ENCODE data around the gene VPS13C. TPM values are rescaled to one million over a fixed set of nuclear protein-coding genes. Genes with fewer than 3 reads are reported as not detected.

VPS13C gene
- total RNA-seq, 1 donor from 2014 or later = 35.0 TPM

GRCh38 chr15:62105266-62105665, 45.0 kb upstream of the VPS13C start:
- H3K36me3 ChIP-seq (ENCODE audit: control insufficient read depth, insufficient read depth, low read length) = no peaks in the 10 kb centered on the region
- TF ChIP-seq CTCF (IDR thresholded peaks at IDR 0.05; ENCODE audit: insufficient read depth, low read length, severe bottlenecking) = no peak
- H3K27me3 ChIP-seq (ENCODE audit: control insufficient read depth, insufficient read depth, low read length) = no peaks in the 10 kb centered on the region
- H3K4me3 ChIP-seq (ENCODE audit: low read depth, low read length) = no peak overlapping the region
- DNase-seq (ENCODE audit: low read depth) (no peak), FAIRE-seq (no peak)

GRCh38 chr15:62104846-62105245, 44.6 kb upstream of the VPS13C start:
- FAIRE-seq (no peak), DNase-seq (ENCODE audit: low read depth) (no peak)
- H3K36me3 ChIP-seq (ENCODE audit: control insufficient read depth, insufficient read depth, low read length) = no peaks in the 10 kb centered on the region
- no peak for TF ChIP-seq CTCF (IDR thresholded peaks at IDR 0.05; ENCODE audit: insufficient read depth, low read length, severe bottlenecking)
- no peak overlapping the region for H3K4me3 ChIP-seq (ENCODE audit: low read depth, low read length)
- H3K27me3 ChIP-seq (ENCODE audit: control insufficient read depth, insufficient read depth, low read length) = no peaks in the 10 kb centered on the region

GRCh38 chr15:62104401-62104800, 44.2 kb upstream of the VPS13C start:
- Histone ChIP-seq H3K4me3 (ENCODE audit: low read depth, low read length) (no peak overlapping the region), H3K27me3 (ENCODE audit: control insufficient read depth, insufficient read depth, low read length) (no peaks in the 10 kb centered on the region), H3K36me3 (ENCODE audit: control insufficient read depth, insufficient read depth, low read length) (no peaks in the 10 kb centered on the region)
- no peak for TF ChIP-seq CTCF (IDR thresholded peaks at IDR 0.05; ENCODE audit: insufficient read depth, low read length, severe bottlenecking)
- FAIRE-seq = no peak
- no peak for DNase-seq (ENCODE audit: low read depth)

- DNase-seq (ENCODE audit: low read depth) (no peak), FAIRE-seq (no peak)
- no peak for TF ChIP-seq CTCF (IDR thresholded peaks at IDR 0.05; ENCODE audit: insufficient read depth, low read length, severe bottlenecking)
- Histone ChIP-seq H3K27me3 (ENCODE audit: control insufficient read depth, insufficient read depth, low read length) (no peaks in the 10 kb centered on the region), H3K36me3 (ENCODE audit: control insufficient read depth, insufficient read depth, low read length) (no peaks in the 10 kb centered on the region), H3K4me3 (ENCODE audit: low read depth, low read length) (no peak overlapping the region)
Observed at GRCh38 chr15:62103431-62103830, 43.2 kb upstream of the VPS13C start.

GRCh38 chr15:62099094-62099601, 38.9 kb upstream of the VPS13C start:
- FAIRE-seq = no peak

More at GRCh38 chr15:62099094-62099601, 38.9 kb upstream of the VPS13C start:
- Histone ChIP-seq H3K4me3 (ENCODE audit: low read depth, low read length) (no peak overlapping the region), H3K27me3 (ENCODE audit: control insufficient read depth, insufficient read depth, low read length) (peaks cover 2% of the 10 kb centered on the region), H3K36me3 (ENCODE audit: control insufficient read depth, insufficient read depth, low read length) (no peaks in the 10 kb centered on the region)
- no peak for TF ChIP-seq CTCF (IDR thresholded peaks at IDR 0.05; ENCODE audit: insufficient read depth, low read length, severe bottlenecking)
- DNase-seq (ENCODE audit: low read depth) = peak; percentile 33

Measured in bronchial epithelial cell (primary cell).